ENCODE measurements around the gene TFCP2L1.

GRCh38 chr2:121234791-121235190, 50.2 kb downstream of the TFCP2L1 start:
- TF ChIP-seq CTCF (IDR thresholded peaks at IDR 0.05), result no peak
- no peak for TF ChIP-seq POLR2A (IDR thresholded peaks at IDR 0.05)
